ENCODE data around the gene NUP188. TPM values are rescaled to one million over a fixed set of nuclear protein-coding genes. Genes with fewer than 3 reads are reported as not detected.
A peak's percentile ranks its signal among the peaks of the same experiment; 100 is the strongest.

The NUP188 gene
- total RNA-seq, 2 donors from 2014 or later: 33.2 to 34.1 TPM

GRCh38 chr9:129042016-129042415 is 94.5 kb downstream of the NUP188 start:
- no peak for DNase-seq (ENCODE audit: low spot score)
- intact Hi-C loops (cut with DNase I): no loop called here

DNA sequence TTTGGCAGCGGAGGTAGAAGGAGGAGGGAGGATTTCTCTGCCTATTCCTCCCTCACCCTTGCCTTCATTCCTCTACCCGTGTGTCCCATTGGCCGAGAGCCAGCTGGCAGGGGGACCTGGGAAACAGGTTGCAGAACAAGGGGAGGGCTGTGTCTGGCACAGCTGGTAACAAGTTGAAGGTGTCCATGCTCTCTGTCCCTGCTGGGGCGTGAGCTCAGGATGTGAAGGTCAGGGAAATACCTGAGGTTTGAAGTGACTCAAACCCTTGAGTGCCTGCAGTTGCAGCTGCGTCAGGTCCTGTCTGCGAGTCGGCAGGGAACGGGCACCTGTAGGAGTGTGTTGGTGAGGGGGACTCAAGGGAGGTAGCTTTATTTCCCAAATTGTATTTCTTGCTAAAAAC is 105.1 kb downstream of the NUP188 start:
- DNase-seq (ENCODE audit: low spot score): peak; percentile 73
- intact Hi-C loops (cut with DNase I): no loop called here

DNA sequence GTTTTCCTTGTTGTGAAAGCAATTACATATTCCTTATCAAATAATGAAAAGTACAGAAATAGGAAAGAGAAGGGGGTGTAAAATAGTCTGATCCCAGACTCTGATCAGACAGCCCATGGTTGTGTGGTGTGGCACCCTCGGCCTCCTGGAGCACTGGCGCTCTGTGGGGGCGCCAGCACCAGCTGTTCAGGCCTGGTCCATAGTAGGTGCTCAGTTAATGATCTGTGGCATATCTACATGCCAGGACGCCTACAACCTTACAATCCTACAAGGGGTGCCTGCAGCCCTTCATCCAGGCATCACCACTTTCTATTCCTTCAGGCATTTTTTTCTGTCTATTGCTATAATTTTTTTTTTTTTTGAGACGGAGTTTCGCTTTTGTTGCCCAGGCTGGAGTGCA is 105.5 kb downstream of the NUP188 start:
- intact Hi-C loops (cut with DNase I): no loop called here
- DNase-seq (ENCODE audit: low spot score): no peak

GRCh38 chr9:129054163-129054851 is 106.8 kb downstream of the NUP188 start:
- intact Hi-C loops (cut with DNase I): no loop called here

More at GRCh38 chr9:129054163-129054851, 106.8 kb downstream of the NUP188 start:
- no peak for DNase-seq (ENCODE audit: low spot score)

Other genes starting within 250 kb of the NUP188 start
- 10 to 100 TPM in 1 of 2 donors, 1 to 10 TPM in 1; 8.8 to 11.4 TPM for gene PKN3, start 245.2 kb upstream of the NUP188 start, total RNA-seq
- gene ZDHHC12, start 223.6 kb upstream of the NUP188 start, total RNA-seq: 1 to 10 TPM; 8.3 to 8.6 TPM
- 10 to 100 TPM; 28.1 to 28.9 TPM for gene ZER1, start 175.8 kb upstream of the NUP188 start, total RNA-seq
- 10 to 100 TPM; 19.2 to 21.3 TPM for gene TBC1D13, start 160.4 kb upstream of the NUP188 start, total RNA-seq
- 10 to 100 TPM; 15.8 to 16.6 TPM for gene ENDOG, start 129.2 kb upstream of the NUP188 start, total RNA-seq
- gene SPOUT1, start 117.9 kb upstream of the NUP188 start, total RNA-seq: 10 to 100 TPM; 23.3 to 24.8 TPM
- gene KYAT1, start 65.7 kb upstream of the NUP188 start, total RNA-seq: 1 to 10 TPM; 5.1 to 5.5 TPM
- gene LRRC8A, start 65.6 kb upstream of the NUP188 start, total RNA-seq: 10 to 100 TPM; 49.1 to 58.3 TPM
- 10 to 100 TPM; 11.4 to 24.8 TPM for gene PHYHD1, start 26.7 kb upstream of the NUP188 start, total RNA-seq
- gene DOLK, start 96 bp upstream of the NUP188 start, total RNA-seq: 1 to 10 TPM; 9.0 to 10.0 TPM
- gene SH3GLB2, start 80.6 kb downstream of the NUP188 start, total RNA-seq: 10 to 100 TPM; 64.3 to 68.7 TPM
- 10 to 100 TPM; 14.8 to 21.1 TPM for gene MIGA2, start 88.9 kb downstream of the NUP188 start, total RNA-seq
- gene DOLPP1, start 133.4 kb downstream of the NUP188 start, total RNA-seq: 1 to 10 TPM; 4.4 to 5.7 TPM
- 10 to 100 TPM; 53.8 to 59.5 TPM for gene CRAT, start 163.1 kb downstream of the NUP188 start, total RNA-seq
- 100 to 1,000 TPM in 1 of 2 donors, 10 to 100 TPM in 1; 82.4 to 100 TPM for gene PTPA, start 163.7 kb downstream of the NUP188 start, total RNA-seq
- gene IER5L, start 230.6 kb downstream of the NUP188 start, total RNA-seq: 10 to 100 TPM; 23.5 to 35.0 TPM